NCI-H2029 (cell line): ENCODE results near the gene GPR82.
"Not testable (repeated sequence)": the region's sequence is repeated elsewhere in the genome, so short reads cannot be mapped to it uniquely, and the experiment has no call there.

Experiments
- DNase-seq: peaks from one replicate; lab custom pipeline; 2025; lab: John Stamatoyannopoulos, UW

The GPR82 gene

GRCh38 chrX:41723826-41724225 is at the start of gene GPR82:
Gene GPR82, plus strand, starts transcription at chrX:41724181. Its CDS starts 2,846 bp downstream, at chrX:41727027.
- no peak for DNase-seq

GRCh38 chrX:41676361-41676760 is 47.6 kb upstream of the GPR82 start:
- DNase-seq = not testable (repeated sequence)

GRCh38 chrX:41677183-41678060 is 46.6 kb upstream of the GPR82 start:
- DNase-seq = no peak

- peak; percentile 6 for DNase-seq
Observed at GRCh38 chrX:41684138-41684537, 39.8 kb upstream of the GPR82 start.

- DNase-seq = no peak
Observed at GRCh38 chrX:41684940-41685339, 39.0 kb upstream of the GPR82 start.

GRCh38 chrX:41686788-41687187 is 37.2 kb upstream of the GPR82 start:
- no peak for DNase-seq

- DNase-seq = no peak
Observed at GRCh38 chrX:41688156-41688555, 35.8 kb upstream of the GPR82 start.

GRCh38 chrX:41688835-41689234 is 35.1 kb upstream of the GPR82 start, which contains the start of gene GPR34:
Gene GPR34, plus strand, starts transcription at chrX:41688973. Its CDS starts 6,661 bp downstream, at chrX:41695634.
- no peak for DNase-seq

GRCh38 chrX:41689711-41690110 is 34.3 kb upstream of the GPR82 start:
- DNase-seq = no peak

GRCh38 chrX:41692162-41692749 is 31.7 kb upstream of the GPR82 start:
- DNase-seq = no peak

- no peak for DNase-seq
Observed at GRCh38 chrX:41693024-41693423, 31.0 kb upstream of the GPR82 start.

GRCh38 chrX:41695426-41695825 is 28.6 kb upstream of the GPR82 start:
- DNase-seq = no peak

GRCh38 chrX:41703574-41704029 is 20.4 kb upstream of the GPR82 start:
- DNase-seq = no peak

GRCh38 chrX:41705042-41705441 is 18.9 kb upstream of the GPR82 start:
- no peak for DNase-seq

GRCh38 chrX:41705680-41706374 is 18.2 kb upstream of the GPR82 start:
- no peak for DNase-seq

- DNase-seq = no peak
Observed at GRCh38 chrX:41707218-41707617, 16.8 kb upstream of the GPR82 start.

GRCh38 chrX:41708486-41708885 is 15.5 kb upstream of the GPR82 start:
- no peak for DNase-seq

GRCh38 chrX:41711021-41711667 is 12.8 kb upstream of the GPR82 start:
- DNase-seq = no peak

- DNase-seq = no peak
Observed at GRCh38 chrX:41716222-41716621, 7.8 kb upstream of the GPR82 start.

- no peak for DNase-seq
Observed at GRCh38 chrX:41716767-41717473, 7.1 kb upstream of the GPR82 start.

- no peak for DNase-seq
Observed at GRCh38 chrX:41718481-41719235, 5.3 kb upstream of the GPR82 start.
